AG20443 (cell line): ENCODE measurements around the gene TUFT1.
"Not testable (repeated sequence)": the region's sequence is repeated elsewhere in the genome, so short reads cannot be mapped to it uniquely, and the experiment has no call there.

Source experiments
- DNase-seq: peaks from one replicate; pipeline ENCODE4 v3.0.0; 2012; ENCODE audit warnings: low spot score, mixed read lengths

TUFT1 gene

GRCh38 chr1:151512801-151513625, 27.1 kb upstream of the TUFT1 start:
- DNase-seq, result no peak

DNA sequence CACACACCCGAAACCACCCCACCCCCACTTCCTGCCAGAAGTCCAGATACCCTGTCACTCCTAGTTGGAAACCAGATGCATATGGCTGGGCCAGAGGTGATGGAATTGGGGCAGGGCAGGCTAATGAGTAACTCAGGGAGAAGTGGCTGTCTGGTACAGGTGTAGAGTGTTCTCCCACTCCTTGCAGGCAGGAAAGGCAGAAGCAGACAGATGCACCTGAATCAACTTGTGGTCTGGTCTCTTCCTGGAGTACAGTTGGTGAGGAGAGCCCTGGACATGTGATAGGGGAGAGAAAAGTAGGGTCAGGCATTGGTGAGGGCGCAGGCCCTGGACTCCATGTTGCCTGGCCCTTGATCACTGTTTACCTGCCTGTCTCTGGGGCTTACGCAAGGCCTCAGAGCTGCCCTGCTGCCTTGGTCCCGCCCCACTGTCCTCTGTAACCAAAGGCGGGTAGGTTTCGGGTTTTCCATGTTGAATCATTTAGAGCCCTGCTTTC, 26.4 kb upstream of the TUFT1 start:
- DNase-seq, result no peak

DNA sequence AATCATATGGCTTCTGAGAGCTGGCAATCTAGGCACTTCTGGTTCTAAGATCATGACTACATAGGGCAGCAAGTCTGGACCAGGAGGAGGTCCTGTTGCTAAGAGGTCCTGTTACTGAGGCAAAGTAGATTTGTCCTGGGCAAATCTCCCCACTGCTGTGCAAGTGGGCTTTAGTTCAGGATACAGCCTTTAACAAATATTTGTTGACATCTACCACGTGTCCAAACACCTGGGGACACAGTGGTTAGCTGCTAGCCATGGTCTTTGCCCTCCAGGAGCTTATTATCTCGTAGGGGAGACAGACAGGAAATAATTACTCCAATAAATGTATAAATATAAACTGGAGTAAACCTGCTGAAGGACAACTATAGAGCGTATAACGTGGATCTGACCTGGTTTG, 25.7 kb upstream of the TUFT1 start:
- no peak for DNase-seq

- DNase-seq, result no peak
Measured at GRCh38 chr1:151515265-151515664, 24.8 kb upstream of the TUFT1 start.

GRCh38 chr1:151516031-151516511, 24.0 kb upstream of the TUFT1 start:
- DNase-seq, result no peak

- no peak for DNase-seq
Measured at GRCh38 chr1:151518431-151518830, 21.7 kb upstream of the TUFT1 start.

DNA sequence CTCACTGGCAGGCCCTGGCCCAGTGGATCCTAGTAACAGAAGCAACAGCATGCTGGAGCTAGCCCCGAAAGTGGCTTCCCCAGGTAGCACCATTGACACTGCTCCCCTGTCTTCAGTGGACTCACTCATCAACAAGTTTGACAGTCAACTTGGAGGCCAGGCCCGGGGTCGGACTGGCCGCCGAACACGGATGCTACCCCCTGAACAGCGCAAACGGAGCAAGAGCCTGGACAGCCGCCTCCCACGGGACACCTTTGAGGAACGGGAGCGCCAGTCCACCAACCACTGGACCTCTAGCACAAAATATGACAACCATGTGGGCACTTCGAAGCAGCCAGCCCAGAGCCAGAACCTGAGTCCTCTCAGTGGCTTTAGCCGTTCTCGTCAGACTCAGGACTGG, 21.2 kb upstream of the TUFT1 start:
- DNase-seq, result no peak

DNA sequence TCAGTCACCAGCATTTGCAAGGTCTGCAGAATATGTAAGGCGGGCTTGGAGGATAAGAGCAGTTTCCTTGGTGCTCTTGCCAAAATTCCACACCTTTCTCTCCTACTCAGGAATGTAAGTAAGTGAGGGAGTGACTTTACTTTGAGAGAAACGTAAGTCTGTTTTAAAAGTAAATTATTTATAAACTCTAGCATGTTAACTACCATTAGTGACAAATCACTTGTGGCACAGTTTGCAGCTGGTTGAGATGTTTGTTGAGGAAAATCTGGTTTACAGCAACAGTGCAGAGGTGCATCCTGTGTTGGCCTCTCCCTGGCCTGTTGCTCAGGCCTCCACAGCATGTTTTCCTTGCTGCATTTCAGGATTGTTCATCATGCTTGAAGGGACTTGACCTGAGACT, 20.4 kb upstream of the TUFT1 start:
- no peak for DNase-seq

DNA sequence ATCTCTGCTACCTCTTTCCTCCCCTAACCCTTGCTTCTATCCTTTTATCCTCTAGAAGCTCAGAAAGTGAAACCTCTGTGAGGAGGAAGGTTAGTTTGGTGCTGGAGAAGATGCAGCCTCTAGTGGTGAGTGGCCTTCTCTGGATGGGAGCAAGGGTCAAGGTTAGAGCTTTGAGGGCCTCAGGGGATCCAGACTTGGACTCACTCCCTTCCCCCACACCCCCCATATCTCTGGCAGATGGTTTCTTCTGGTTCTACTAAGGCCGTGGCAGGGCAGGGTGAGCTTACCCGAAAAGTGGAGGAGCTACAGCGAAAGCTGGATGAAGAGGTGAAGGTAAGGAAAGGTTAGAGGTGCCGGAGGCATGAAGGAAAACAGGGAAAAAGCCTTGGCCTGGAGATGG, 19.8 kb upstream of the TUFT1 start:
- DNase-seq, result no peak

GRCh38 chr1:151522427-151522826, 17.7 kb upstream of the TUFT1 start:
- DNase-seq, result not testable (repeated sequence)

DNA sequence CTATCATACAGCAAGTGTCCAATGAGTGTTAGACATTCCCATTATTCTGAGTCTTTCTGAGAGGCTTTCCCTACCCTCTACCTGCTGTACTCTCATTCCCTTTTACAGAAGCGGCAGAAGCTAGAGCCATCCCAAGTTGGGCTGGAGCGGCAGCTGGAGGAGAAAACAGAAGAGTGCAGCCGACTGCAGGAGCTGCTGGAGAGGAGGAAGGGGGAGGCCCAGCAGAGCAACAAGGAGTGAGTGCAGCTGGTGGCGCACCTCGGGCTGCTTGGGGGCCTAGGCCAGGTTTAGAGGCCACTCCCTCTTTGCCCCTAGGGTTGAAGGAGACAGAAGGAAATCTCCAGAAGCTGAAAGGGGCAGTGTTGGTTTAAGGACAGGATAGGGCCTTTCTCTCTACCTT, 16.8 kb upstream of the TUFT1 start:
- DNase-seq, result no peak

GRCh38 chr1:151524736-151525135, 15.4 kb upstream of the TUFT1 start:
- DNase-seq, result no peak

DNA sequence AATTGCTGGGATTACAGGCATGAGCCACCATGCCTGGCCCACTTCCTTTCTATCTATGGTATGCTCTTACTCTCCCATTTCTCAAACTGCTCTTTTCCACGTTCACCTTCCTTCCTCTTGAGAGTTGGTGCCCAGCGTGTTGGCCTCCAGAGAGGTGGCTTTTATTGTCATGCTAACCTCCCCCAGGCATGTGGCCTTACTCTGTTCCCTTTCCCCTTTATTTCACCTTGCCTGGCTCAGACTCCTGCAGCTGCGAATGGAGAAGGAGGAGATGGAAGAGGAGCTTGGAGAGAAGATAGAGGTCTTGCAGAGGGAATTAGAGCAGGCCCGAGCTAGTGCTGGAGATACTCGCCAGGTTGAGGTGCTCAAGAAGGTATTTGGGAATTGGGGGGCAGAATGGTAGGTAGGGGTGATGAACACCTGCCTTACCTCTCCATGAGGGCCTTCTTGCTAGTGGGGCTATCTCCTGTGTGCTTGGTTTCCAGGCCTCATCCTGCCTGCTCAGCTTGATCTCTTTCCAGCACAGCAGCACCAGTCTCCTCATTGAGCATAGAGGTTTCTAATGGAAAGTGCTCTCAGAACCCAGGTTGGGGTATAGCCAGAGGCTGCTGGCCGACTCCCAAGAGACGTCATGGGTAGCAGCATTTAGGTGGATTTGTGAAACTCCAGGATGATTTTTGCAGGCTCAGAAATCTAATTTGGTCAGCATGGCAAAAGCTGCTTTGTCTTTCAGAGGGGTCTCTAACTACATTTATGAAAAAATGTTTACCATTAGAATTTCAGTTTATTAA, 13.2 kb upstream of the TUFT1 start:
- no peak for DNase-seq

GRCh38 chr1:151529211-151529702, 10.9 kb upstream of the TUFT1 start:
- no peak for DNase-seq

DNA sequence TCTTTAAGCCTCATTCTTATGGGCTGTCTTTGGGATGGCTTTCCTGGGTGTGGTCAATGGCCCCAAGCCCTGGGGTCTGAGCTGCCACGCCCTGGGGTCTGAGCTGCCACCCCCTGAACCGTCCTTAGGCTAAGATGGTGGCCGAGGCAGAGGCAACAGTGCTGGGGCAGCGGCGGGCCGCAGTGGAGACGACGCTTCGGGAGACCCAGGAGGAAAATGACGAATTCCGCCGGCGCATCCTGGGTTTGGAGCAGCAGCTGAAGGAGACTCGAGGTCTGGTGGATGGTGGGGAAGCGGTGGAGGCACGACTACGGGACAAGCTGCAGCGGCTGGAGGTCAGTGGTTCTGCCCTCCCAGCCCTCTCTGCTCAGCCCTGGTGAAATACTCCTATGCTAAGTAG, 10.3 kb upstream of the TUFT1 start:
- no peak for DNase-seq

GRCh38 chr1:151530461-151530860, 9.6 kb upstream of the TUFT1 start:
- no peak for DNase-seq

- DNase-seq, result no peak
Measured at GRCh38 chr1:151533870-151534269, 6.2 kb upstream of the TUFT1 start.

- DNase-seq, result peak; percentile 84
Measured at GRCh38 chr1:151534662-151535278, 5.3 kb upstream of the TUFT1 start.

DNA sequence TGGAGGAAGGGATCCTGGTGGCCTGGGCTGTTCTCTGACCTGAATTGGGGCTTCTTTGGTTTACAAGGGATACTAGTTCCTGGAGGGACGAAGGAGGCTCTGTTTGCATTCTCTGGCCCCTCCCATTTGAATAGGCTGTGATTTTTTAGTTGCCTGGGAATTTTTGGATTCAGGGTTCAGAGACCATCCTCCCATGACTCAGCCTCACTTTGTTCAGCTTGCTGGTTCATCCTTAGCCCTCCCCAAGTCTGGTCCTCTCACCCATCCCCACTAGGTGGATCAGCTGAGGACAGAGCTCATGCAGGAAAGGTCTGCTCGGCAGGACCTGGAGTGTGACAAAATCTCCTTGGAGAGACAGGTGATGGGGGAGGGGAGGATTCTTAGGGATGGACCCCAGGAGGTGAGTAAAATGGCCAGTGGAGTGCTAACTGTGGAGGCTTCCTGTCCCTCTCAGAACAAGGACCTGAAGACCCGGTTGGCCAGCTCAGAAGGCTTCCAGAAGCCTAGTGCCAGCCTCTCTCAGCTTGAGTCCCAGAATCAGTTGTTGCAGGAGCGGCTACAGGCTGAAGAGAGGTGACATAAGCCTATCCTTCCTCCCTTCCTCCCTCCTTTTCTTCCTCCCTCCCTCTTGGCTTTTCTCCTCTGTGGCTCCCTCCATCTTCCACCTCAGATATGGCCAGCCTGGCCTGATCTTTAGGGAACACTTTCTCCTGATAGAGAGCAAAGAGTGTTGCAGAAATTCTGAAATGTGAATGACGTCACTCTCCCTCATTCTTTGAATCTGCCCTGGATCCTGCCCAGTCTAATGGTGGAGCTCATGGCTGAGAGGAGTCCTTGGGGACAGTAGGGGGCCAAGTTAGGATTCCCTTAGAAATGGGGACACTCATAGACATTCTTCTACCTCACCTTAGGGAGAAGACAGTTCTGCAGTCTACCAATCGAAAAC, 4.5 kb upstream of the TUFT1 start:
- no peak for DNase-seq

- DNase-seq, result no peak
Measured at GRCh38 chr1:151536499-151536898, 3.6 kb upstream of the TUFT1 start.

DNA sequence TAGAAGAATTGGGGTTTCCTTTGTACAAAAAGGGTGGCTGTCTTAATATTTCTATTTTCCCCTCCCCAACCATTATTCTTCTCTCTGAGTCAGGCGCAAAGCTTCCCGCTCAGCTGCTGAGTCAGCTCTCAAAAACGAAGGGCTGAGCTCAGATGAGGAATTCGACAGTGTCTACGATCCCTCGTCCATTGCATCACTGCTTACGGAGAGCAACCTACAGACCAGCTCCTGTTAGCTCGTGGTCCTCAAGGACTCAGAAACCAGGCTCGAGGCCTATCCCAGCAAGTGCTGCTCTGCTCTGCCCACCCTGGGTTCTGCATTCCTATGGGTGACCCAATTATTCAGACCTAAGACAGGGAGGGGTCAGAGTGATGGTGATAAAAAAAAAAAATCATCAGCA, 3.0 kb upstream of the TUFT1 start:
- peak; percentile 88 for DNase-seq
